Measurements from ENCODE around the gene MYO7B.

Gene MYO7B

GRCh38 chr2:127573298-127573697 is 37.8 kb downstream of the MYO7B start:
- DNase-seq (ENCODE audit: low spot score) = no peak

GRCh38 chr2:127573771-127574170 is 38.3 kb downstream of the MYO7B start:
- DNase-seq (ENCODE audit: low spot score) = no peak

- DNase-seq (ENCODE audit: low spot score) = no peak
Measured at GRCh38 chr2:127574656-127575055, 39.2 kb downstream of the MYO7B start.

GRCh38 chr2:127575185-127575765 is 39.8 kb downstream of the MYO7B start:
- DNase-seq (ENCODE audit: low spot score) = no peak

GRCh38 chr2:127575941-127576432 is 40.5 kb downstream of the MYO7B start:
- DNase-seq (ENCODE audit: low spot score) = no peak

- no peak for DNase-seq (ENCODE audit: low spot score)
Measured at GRCh38 chr2:127576433-127577207, 41.1 kb downstream of the MYO7B start.

GRCh38 chr2:127577208-127577475 is 41.7 kb downstream of the MYO7B start:
- no peak for DNase-seq (ENCODE audit: low spot score)

- no peak for DNase-seq (ENCODE audit: low spot score)
Measured at GRCh38 chr2:127577503-127577902, 42.0 kb downstream of the MYO7B start.

- DNase-seq (ENCODE audit: low spot score) = no peak
Measured at GRCh38 chr2:127577973-127578372, 42.5 kb downstream of the MYO7B start.

- no peak for DNase-seq (ENCODE audit: low spot score)
Measured at GRCh38 chr2:127578411-127578810, 42.9 kb downstream of the MYO7B start.

GRCh38 chr2:127579231-127579630 is 43.7 kb downstream of the MYO7B start:
- DNase-seq (ENCODE audit: low spot score) = no peak

GRCh38 chr2:127580167-127581049 is 44.9 kb downstream of the MYO7B start:
- no peak for DNase-seq (ENCODE audit: low spot score)

- DNase-seq (ENCODE audit: low spot score) = no peak
Measured at GRCh38 chr2:127581050-127581345, 45.5 kb downstream of the MYO7B start.

GRCh38 chr2:127581516-127582490 is 46.3 kb downstream of the MYO7B start:
- no peak for DNase-seq (ENCODE audit: low spot score)

GRCh38 chr2:127582863-127583861 is 47.7 kb downstream of the MYO7B start:
- DNase-seq (ENCODE audit: low spot score) = no peak

- DNase-seq (ENCODE audit: low spot score) = no peak
Measured at GRCh38 chr2:127584047-127584446, 48.6 kb downstream of the MYO7B start.

- DNase-seq (ENCODE audit: low spot score) = no peak
Measured at GRCh38 chr2:127584516-127585033, 49.1 kb downstream of the MYO7B start.

GRCh38 chr2:127585270-127585807 is 49.9 kb downstream of the MYO7B start:
- DNase-seq (ENCODE audit: low spot score) = no peak

- DNase-seq (ENCODE audit: low spot score) = no peak
Measured at GRCh38 chr2:127586136-127586535, 50.7 kb downstream of the MYO7B start.

GRCh38 chr2:127586746-127587295 is 51.3 kb downstream of the MYO7B start:
- DNase-seq (ENCODE audit: low spot score) = no peak

Measured in putamen (tissue), 1 donor.